Activated CD4-positive, alpha-beta memory T cell treated with anti-CD3 and anti-CD28 coated beads for 36 hours (primary cell): ENCODE measurements around the gene SDC3. TPM values are rescaled to one million over a fixed set of nuclear protein-coding genes. Genes with fewer than 3 reads are reported as not detected.

Experiments
- CTCF ChIA-PET: fragments of 350-600 bp; sonication (Branson Sonifier 250); formaldehyde crosslinking; loops from one replicate; lab custom pipeline; 2021; ENCODE audit warnings: antibody characterized with exemption, inconsistent platforms; lab: Charles Lee
- POLR2A ChIA-PET: fragments of 350-600 bp; sonication (Branson Sonifier 250); formaldehyde crosslinking; loops from one replicate; lab custom pipeline; 2021; ENCODE audit warnings: antibody characterized with exemption; lab: Charles Lee
- DNase-seq: peaks from one replicate; pipeline ENCODE4 v3.0.0-alpha.2; 2020
- H3K27ac Mint-ChIP-seq: one replicate; pipeline ENCODE4 v1.8.0; 2021; ENCODE audit warnings: mixed read lengths
- H3K27me3 Mint-ChIP-seq: one replicate; pipeline ENCODE4 v1.8.0; 2021; ENCODE audit warnings: mixed read lengths
- H3K36me3 Mint-ChIP-seq: one replicate; pipeline ENCODE4 v1.8.0; 2021; ENCODE audit warnings: mixed read lengths
- H3K4me1 Mint-ChIP-seq: one replicate; pipeline ENCODE4 v1.8.0; 2021; ENCODE audit warnings: low read depth, mixed read lengths
- H3K4me3 Mint-ChIP-seq: one replicate; pipeline ENCODE4 v1.8.0; 2021; ENCODE audit warnings: mild to moderate bottlenecking, mixed read lengths
- H3K9me3 Mint-ChIP-seq: one replicate; pipeline ENCODE4 v1.8.0; 2021; ENCODE audit warnings: mixed read lengths
- intact Hi-C: fragments of 100-400 bp; cut with micrococcal nuclease; formaldehyde crosslinking; loops from one replicate; pipeline ENCODE4 v1.15.1; 2023
- total RNA-seq, 2 experiments: library from RNA; stranded (reverse); gene quantifications; one replicate each; pipeline ENCODE4 v1.2.3, GENCODE V29; 2021

The SDC3 gene
- total RNA-seq, 2 experiments from 2014 or later = 0.12 to 0.17 TPM

- POLR2A ChIA-PET = no interaction called here
- intact Hi-C loops = no loop called here
- H3K4me1 Mint-ChIP-seq = no peaks in the 10 kb centered on the region
- DNase-seq = no peak
- CTCF ChIA-PET = interaction anchor here (1.6 kb wide), 1 partner anchor 83 kb away, joined by 4 read pairs; no protein-coding TSS in a partner anchor
- H3K4me3 Mint-ChIP-seq = no peak overlapping the region
- H3K27ac Mint-ChIP-seq = no peak overlapping the region
- H3K27me3 Mint-ChIP-seq = peaks cover 14% of the 10 kb centered on the region
- no peaks in the 10 kb centered on the region for H3K36me3 Mint-ChIP-seq
- no peaks in the 10 kb centered on the region for H3K9me3 Mint-ChIP-seq
Observed at GRCh38 chr1:30884723-30885122, 23.8 kb downstream of the SDC3 start.

DNA sequence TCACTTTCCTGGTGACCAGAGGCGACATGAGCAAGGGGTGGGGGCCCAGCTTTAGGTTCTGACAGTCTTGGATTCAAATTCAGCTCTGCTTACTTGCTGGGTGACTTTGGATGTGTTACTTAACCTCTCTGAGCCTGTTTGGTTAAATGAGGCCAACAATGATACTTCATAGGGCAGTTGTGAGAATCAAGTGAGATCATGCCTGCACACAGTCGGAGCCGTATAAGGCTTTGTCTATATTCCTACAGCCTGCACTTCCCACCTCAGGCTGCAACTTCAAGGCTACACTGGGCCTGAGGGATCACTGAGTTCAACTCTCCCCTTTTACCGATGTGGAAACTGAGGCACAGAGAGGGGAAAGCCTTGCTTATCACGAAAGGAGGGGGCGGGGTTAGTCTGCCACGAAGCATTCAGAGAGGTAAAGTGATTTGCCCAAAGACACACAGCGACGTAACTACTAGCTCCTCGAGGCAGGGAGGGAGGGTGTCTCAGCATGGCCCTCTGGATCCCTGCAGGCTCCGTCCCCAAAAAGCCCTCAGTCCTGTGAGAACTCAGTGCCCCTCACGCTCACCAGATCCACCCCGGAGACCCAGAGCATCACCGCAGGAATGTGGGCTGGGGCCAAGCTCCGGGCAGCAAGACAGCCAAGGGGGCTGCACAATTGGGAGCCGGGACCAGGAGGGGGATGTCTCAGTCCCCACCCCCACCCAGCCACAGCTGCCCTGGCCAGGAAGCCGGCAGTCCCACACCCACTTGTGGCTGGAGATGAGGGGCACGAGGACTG lies 25.0 kb downstream of the SDC3 start:
- DNase-seq = no peak
- intact Hi-C loops = no loop called here

GRCh38 chr1:30882678-30883388 lies 25.7 kb downstream of the SDC3 start:
- H3K4me3 Mint-ChIP-seq = no peak overlapping the region
- no peaks in the 10 kb centered on the region for H3K36me3 Mint-ChIP-seq
- POLR2A ChIA-PET = no interaction called here
- no peak for DNase-seq
- no peak overlapping the region for H3K27ac Mint-ChIP-seq
- CTCF ChIA-PET = no interaction called here
- peaks cover 2% of the 10 kb centered on the region for H3K4me1 Mint-ChIP-seq
- intact Hi-C loops = no loop called here
- no peaks in the 10 kb centered on the region for H3K9me3 Mint-ChIP-seq
- H3K27me3 Mint-ChIP-seq = peaks cover 14% of the 10 kb centered on the region

More for the DNA sequence above, 25.0 kb downstream of the SDC3 start:
- H3K27me3 Mint-ChIP-seq = peaks cover 14% of the 10 kb centered on the region
- peaks cover 2% of the 10 kb centered on the region for H3K4me1 Mint-ChIP-seq
- H3K27ac Mint-ChIP-seq = no peak overlapping the region
- no peaks in the 10 kb centered on the region for H3K9me3 Mint-ChIP-seq
- ChIA-PET POLR2A (no interaction called here), CTCF (interaction anchor here (1.6 kb wide), 1 partner anchor 82 kb away, joined by 4 read pairs; no protein-coding TSS in a partner anchor)
- no peak overlapping the region for H3K4me3 Mint-ChIP-seq
- H3K36me3 Mint-ChIP-seq = no peaks in the 10 kb centered on the region

DNA sequence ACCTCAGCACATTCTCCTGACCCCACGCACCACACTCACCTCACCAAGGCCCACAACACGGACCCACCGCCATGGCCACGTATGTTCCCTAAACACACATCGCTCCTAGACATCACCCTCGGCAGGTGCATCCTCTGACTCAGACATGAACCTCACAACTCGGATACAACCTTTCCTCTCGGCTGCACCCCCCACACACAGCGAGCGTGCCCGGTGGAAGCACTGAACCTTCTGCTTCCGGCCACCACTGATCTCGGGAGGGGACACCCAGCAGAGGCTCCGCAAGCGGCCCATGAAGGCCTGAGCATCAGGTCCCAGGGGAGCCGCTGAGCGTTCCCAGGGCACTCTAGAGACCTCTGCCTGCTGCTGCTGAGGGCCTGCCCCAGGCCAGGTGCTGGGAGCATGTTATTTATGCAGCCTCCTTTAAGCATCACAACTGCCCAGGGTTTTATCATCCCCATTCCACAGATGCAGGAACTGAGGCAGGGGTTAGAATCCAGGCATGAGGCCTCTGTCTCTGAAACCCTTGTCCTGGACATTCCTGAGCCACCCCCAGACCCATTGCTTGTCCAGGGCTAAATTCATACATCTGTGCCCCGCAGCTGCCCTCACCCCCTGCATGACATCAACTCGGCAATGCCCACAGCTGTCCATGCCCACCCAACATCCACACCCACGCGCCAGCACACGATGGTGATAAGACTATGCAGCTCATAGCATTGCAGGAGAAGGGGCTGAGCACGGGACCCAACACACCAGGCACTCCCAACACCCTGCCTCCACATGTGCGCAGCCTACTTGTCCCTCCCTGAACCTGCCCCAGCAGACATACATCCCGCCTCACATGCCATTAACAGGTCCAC lies 27.0 kb downstream of the SDC3 start:
- H3K4me3 Mint-ChIP-seq = no peak overlapping the region
- ChIA-PET CTCF (no interaction called here), POLR2A (no interaction called here)
- no peak overlapping the region for H3K27ac Mint-ChIP-seq
- H3K36me3 Mint-ChIP-seq = no peaks in the 10 kb centered on the region
- peaks cover 16% of the 10 kb centered on the region for H3K27me3 Mint-ChIP-seq
- peaks cover 2% of the 10 kb centered on the region for H3K4me1 Mint-ChIP-seq
- H3K9me3 Mint-ChIP-seq = no peaks in the 10 kb centered on the region
- peak; percentile 12 for DNase-seq
- intact Hi-C loops = no loop called here

- H3K4me1 Mint-ChIP-seq = peaks cover 2% of the 10 kb centered on the region
- ChIA-PET CTCF (no interaction called here), POLR2A (no interaction called here)
- no peak for DNase-seq
- intact Hi-C loops = no loop called here
- H3K9me3 Mint-ChIP-seq = no peaks in the 10 kb centered on the region
- H3K4me3 Mint-ChIP-seq = no peak overlapping the region
- H3K27me3 Mint-ChIP-seq = peaks cover 15% of the 10 kb centered on the region
- H3K36me3 Mint-ChIP-seq = no peaks in the 10 kb centered on the region
- H3K27ac Mint-ChIP-seq = no peak overlapping the region
Observed at GRCh38 chr1:30880678-30881318, 27.8 kb downstream of the SDC3 start.

GRCh38 chr1:30879940-30880677 lies 28.4 kb downstream of the SDC3 start:
- CTCF ChIA-PET = no interaction called here
- POLR2A ChIA-PET = no interaction called here
- Mint-ChIP-seq H3K9me3 (no peaks in the 10 kb centered on the region), H3K27me3 (peaks cover 15% of the 10 kb centered on the region), H3K27ac (no peak overlapping the region), H3K36me3 (no peaks in the 10 kb centered on the region), H3K4me1 (peaks cover 2% of the 10 kb centered on the region), H3K4me3 (no peak overlapping the region)
- intact Hi-C loops = no loop called here
- DNase-seq = no peak

DNA sequence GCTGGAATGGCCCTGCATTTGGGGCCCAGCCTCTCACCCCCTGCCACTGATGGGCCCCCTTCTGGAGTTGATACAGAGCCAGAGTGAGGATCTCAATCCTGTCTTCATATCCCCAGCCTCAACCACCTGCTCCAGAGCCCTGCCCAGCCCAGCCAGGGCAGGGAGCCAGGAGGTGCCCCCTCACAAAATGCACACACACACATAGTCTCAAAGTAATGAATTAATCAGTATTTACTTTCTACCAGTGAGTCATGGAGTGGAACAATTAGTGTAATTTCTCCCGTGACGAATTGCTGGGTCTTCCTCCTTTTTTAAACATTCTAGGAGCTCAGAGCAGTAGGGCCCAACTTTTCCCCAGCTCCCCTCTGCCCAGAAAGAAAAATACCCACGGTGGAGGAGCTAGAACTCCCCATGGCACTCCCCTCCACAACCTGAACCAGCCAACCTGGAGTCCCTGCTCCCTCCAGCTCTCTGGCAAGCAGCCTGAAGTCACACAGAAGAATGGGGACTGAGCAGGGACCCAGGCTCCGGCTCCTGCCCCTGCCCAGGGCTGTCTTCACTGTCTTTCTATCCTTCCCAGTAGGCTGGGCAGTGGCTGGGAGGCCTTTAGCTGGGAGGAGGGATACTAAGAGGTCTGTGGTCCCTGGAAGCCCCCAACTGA lies 29.3 kb downstream of the SDC3 start:
- POLR2A ChIA-PET = no interaction called here
- H3K9me3 Mint-ChIP-seq = no peaks in the 10 kb centered on the region
- peaks cover 15% of the 10 kb centered on the region for H3K27me3 Mint-ChIP-seq
- H3K27ac Mint-ChIP-seq = no peak overlapping the region
- H3K4me3 Mint-ChIP-seq = no peak overlapping the region
- peaks cover 2% of the 10 kb centered on the region for H3K4me1 Mint-ChIP-seq
- CTCF ChIA-PET = no interaction called here
- intact Hi-C loops = no loop called here
- no peaks in the 10 kb centered on the region for H3K36me3 Mint-ChIP-seq
- DNase-seq = no peak

DNA sequence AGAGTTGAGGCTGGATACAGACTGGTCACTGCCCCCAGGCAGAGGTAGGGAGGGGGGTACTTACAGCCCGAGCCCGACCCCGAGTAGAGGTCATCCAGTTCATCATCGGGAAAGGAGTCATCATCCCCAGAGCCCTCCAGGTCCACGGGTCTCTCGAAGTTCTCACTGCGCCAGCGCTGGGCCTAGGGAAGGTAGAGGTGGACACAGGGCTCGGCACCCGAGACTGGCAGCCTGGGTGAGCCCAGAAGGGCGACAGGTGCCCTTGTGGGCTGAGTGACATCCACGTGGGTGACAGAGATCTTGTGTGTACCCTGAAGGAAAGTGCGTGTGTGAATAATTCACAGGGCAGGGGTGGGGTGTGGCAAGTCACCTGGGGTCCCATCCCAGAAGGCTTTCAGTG lies 30.0 kb downstream of the SDC3 start:
- Mint-ChIP-seq H3K36me3 (no peaks in the 10 kb centered on the region), H3K4me3 (no peak overlapping the region), H3K27me3 (peaks cover 15% of the 10 kb centered on the region), H3K4me1 (peaks cover 2% of the 10 kb centered on the region), H3K9me3 (no peaks in the 10 kb centered on the region), H3K27ac (no peak overlapping the region)
- DNase-seq = no peak
- POLR2A ChIA-PET = no interaction called here
- intact Hi-C loops = no loop called here
- CTCF ChIA-PET = no interaction called here

DNA sequence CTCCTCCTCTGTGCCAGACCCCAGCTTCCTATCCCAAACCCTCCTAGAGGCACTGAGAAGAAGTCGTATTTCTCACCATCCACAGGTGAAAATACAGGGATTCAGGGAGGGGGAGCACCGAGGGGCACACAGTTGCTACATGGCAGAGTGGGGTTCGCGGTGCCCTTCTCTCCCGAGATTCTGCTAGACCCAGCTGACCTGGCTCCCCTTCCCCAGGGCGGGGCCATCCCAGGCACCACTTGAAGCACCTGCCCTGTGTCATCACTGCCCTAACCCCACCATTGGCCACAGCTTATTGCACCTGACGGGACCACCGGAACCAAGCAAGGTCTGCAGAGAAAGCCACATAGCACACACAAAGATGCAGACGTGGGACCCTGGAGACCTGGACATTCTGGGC lies 30.5 kb downstream of the SDC3 start:
- CTCF ChIA-PET = no interaction called here
- Mint-ChIP-seq H3K4me1 (peaks cover 2% of the 10 kb centered on the region), H3K4me3 (no peak overlapping the region), H3K27me3 (peaks cover 15% of the 10 kb centered on the region), H3K9me3 (no peaks in the 10 kb centered on the region), H3K36me3 (no peaks in the 10 kb centered on the region), H3K27ac (no peak overlapping the region)
- POLR2A ChIA-PET = no interaction called here
- intact Hi-C loops = no loop called here
- DNase-seq = no peak

GRCh38 chr1:30877205-30877912 lies 31.2 kb downstream of the SDC3 start:
- Mint-ChIP-seq H3K27ac (no peak overlapping the region), H3K36me3 (no peaks in the 10 kb centered on the region), H3K4me3 (no peak overlapping the region), H3K4me1 (peaks cover 2% of the 10 kb centered on the region), H3K9me3 (no peaks in the 10 kb centered on the region), H3K27me3 (peaks cover 15% of the 10 kb centered on the region)
- ChIA-PET POLR2A (no interaction called here), CTCF (no interaction called here)
- intact Hi-C loops = no loop called here
- no peak for DNase-seq
